ENCODE results near the gene GULP1.

GULP1 gene

GRCh38 chr2:188573453-188573852 lies 281.8 kb downstream of the GULP1 start:
- Mint-ChIP-seq H3K9me3 (no peaks in the 10 kb centered on the region), H3K4me1 (ENCODE audit: low read depth) (no peaks in the 10 kb centered on the region), H3K36me3 (ENCODE audit: low read depth) (no peaks in the 10 kb centered on the region), H3K4me3 (no peak overlapping the region), H3K27me3 (no peaks in the 10 kb centered on the region), H3K27ac (no peak overlapping the region)
- intact Hi-C loops (cut with micrococcal nuclease) = no loop called here

GRCh38 chr2:188576006-188576405 lies 284.3 kb downstream of the GULP1 start:
- Mint-ChIP-seq H3K27ac (no peak overlapping the region), H3K36me3 (ENCODE audit: low read depth) (no peaks in the 10 kb centered on the region), H3K9me3 (no peaks in the 10 kb centered on the region), H3K27me3 (no peaks in the 10 kb centered on the region), H3K4me1 (ENCODE audit: low read depth) (no peaks in the 10 kb centered on the region), H3K4me3 (no peak overlapping the region)
- intact Hi-C loops (cut with micrococcal nuclease) = no loop called here

GRCh38 chr2:188576651-188577050 lies 285.0 kb downstream of the GULP1 start:
- no peaks in the 10 kb centered on the region for H3K9me3 Mint-ChIP-seq

GRCh38 chr2:188577231-188577630 lies 285.6 kb downstream of the GULP1 start:
- Mint-ChIP-seq H3K27me3 (no peaks in the 10 kb centered on the region), H3K9me3 (no peaks in the 10 kb centered on the region), H3K4me3 (no peak overlapping the region), H3K36me3 (ENCODE audit: low read depth) (no peaks in the 10 kb centered on the region), H3K4me1 (ENCODE audit: low read depth) (no peaks in the 10 kb centered on the region), H3K27ac (no peak overlapping the region)
- intact Hi-C loops (cut with micrococcal nuclease) = no loop called here

More at GRCh38 chr2:188576651-188577050, 285.0 kb downstream of the GULP1 start:
- no peaks in the 10 kb centered on the region for H3K36me3 Mint-ChIP-seq (ENCODE audit: low read depth)
- intact Hi-C loops (cut with micrococcal nuclease) = no loop called here
- no peak overlapping the region for H3K27ac Mint-ChIP-seq
- H3K27me3 Mint-ChIP-seq = no peaks in the 10 kb centered on the region
- H3K4me3 Mint-ChIP-seq = no peak overlapping the region
- no peaks in the 10 kb centered on the region for H3K4me1 Mint-ChIP-seq (ENCODE audit: low read depth)

- Mint-ChIP-seq H3K36me3 (ENCODE audit: low read depth) (no peaks in the 10 kb centered on the region), H3K4me1 (ENCODE audit: low read depth) (no peaks in the 10 kb centered on the region), H3K9me3 (no peaks in the 10 kb centered on the region), H3K27ac (no peak overlapping the region), H3K4me3 (no peak overlapping the region), H3K27me3 (no peaks in the 10 kb centered on the region)
- intact Hi-C loops (cut with micrococcal nuclease) = no loop called here
Measured at GRCh38 chr2:188580738-188581137, 289.1 kb downstream of the GULP1 start.

- H3K27ac Mint-ChIP-seq = no peak overlapping the region
- intact Hi-C loops (cut with micrococcal nuclease) = no loop called here
- no peaks in the 10 kb centered on the region for H3K27me3 Mint-ChIP-seq
- H3K36me3 Mint-ChIP-seq (ENCODE audit: low read depth) = no peaks in the 10 kb centered on the region
- no peaks in the 10 kb centered on the region for H3K9me3 Mint-ChIP-seq
- no peaks in the 10 kb centered on the region for H3K4me1 Mint-ChIP-seq (ENCODE audit: low read depth)
- H3K4me3 Mint-ChIP-seq = no peak overlapping the region
Measured at GRCh38 chr2:188582211-188582610, 290.5 kb downstream of the GULP1 start.

- Mint-ChIP-seq H3K36me3 (ENCODE audit: low read depth) (no peaks in the 10 kb centered on the region), H3K4me1 (ENCODE audit: low read depth) (no peaks in the 10 kb centered on the region), H3K4me3 (no peak overlapping the region), H3K27me3 (no peaks in the 10 kb centered on the region), H3K27ac (no peak overlapping the region), H3K9me3 (no peaks in the 10 kb centered on the region)
- intact Hi-C loops (cut with micrococcal nuclease) = no loop called here
Measured at GRCh38 chr2:188588235-188588634, 296.6 kb downstream of the GULP1 start.

GRCh38 chr2:188596054-188596453 lies 304.4 kb downstream of the GULP1 start:
- no peaks in the 10 kb centered on the region for H3K4me1 Mint-ChIP-seq (ENCODE audit: low read depth)
- no peaks in the 10 kb centered on the region for H3K27me3 Mint-ChIP-seq
- no peaks in the 10 kb centered on the region for H3K9me3 Mint-ChIP-seq
- H3K36me3 Mint-ChIP-seq (ENCODE audit: low read depth) = no peaks in the 10 kb centered on the region
- no peak overlapping the region for H3K4me3 Mint-ChIP-seq
- H3K27ac Mint-ChIP-seq = no peak overlapping the region
- intact Hi-C loops (cut with micrococcal nuclease) = no loop called here

GRCh38 chr2:188598551-188598950 lies 306.9 kb downstream of the GULP1 start:
- intact Hi-C loops (cut with micrococcal nuclease) = no loop called here
- Mint-ChIP-seq H3K27ac (no peak overlapping the region), H3K27me3 (no peaks in the 10 kb centered on the region), H3K4me1 (ENCODE audit: low read depth) (no peaks in the 10 kb centered on the region), H3K9me3 (no peaks in the 10 kb centered on the region), H3K36me3 (ENCODE audit: low read depth) (no peaks in the 10 kb centered on the region), H3K4me3 (no peak overlapping the region)

GRCh38 chr2:188599140-188599539 lies 307.5 kb downstream of the GULP1 start:
- no peaks in the 10 kb centered on the region for H3K4me1 Mint-ChIP-seq (ENCODE audit: low read depth)
- intact Hi-C loops (cut with micrococcal nuclease) = no loop called here
- H3K27ac Mint-ChIP-seq = no peak overlapping the region
- peaks cover under 1% of the 10 kb centered on the region for H3K9me3 Mint-ChIP-seq
- no peak overlapping the region for H3K4me3 Mint-ChIP-seq
- H3K36me3 Mint-ChIP-seq (ENCODE audit: low read depth) = no peaks in the 10 kb centered on the region
- no peaks in the 10 kb centered on the region for H3K27me3 Mint-ChIP-seq

- intact Hi-C loops (cut with micrococcal nuclease) = no loop called here
- no peak overlapping the region for H3K27ac Mint-ChIP-seq
- no peaks in the 10 kb centered on the region for H3K27me3 Mint-ChIP-seq
- no peaks in the 10 kb centered on the region for H3K4me1 Mint-ChIP-seq (ENCODE audit: low read depth)
- H3K4me3 Mint-ChIP-seq = no peak overlapping the region
- no peaks in the 10 kb centered on the region for H3K36me3 Mint-ChIP-seq (ENCODE audit: low read depth)
- peaks cover 15% of the 10 kb centered on the region for H3K9me3 Mint-ChIP-seq
Measured at GRCh38 chr2:188600536-188601210, 309.0 kb downstream of the GULP1 start.

GRCh38 chr2:188601391-188601790 lies 309.7 kb downstream of the GULP1 start:
- Mint-ChIP-seq H3K36me3 (ENCODE audit: low read depth) (no peaks in the 10 kb centered on the region), H3K9me3 (peaks cover 21% of the 10 kb centered on the region), H3K4me1 (ENCODE audit: low read depth) (no peaks in the 10 kb centered on the region), H3K27me3 (no peaks in the 10 kb centered on the region), H3K27ac (no peak overlapping the region), H3K4me3 (no peak overlapping the region)
- intact Hi-C loops (cut with micrococcal nuclease) = no loop called here

GRCh38 chr2:188601927-188602326 lies 310.3 kb downstream of the GULP1 start:
- Mint-ChIP-seq H3K4me3 (no peak overlapping the region), H3K4me1 (ENCODE audit: low read depth) (no peaks in the 10 kb centered on the region), H3K9me3 (peaks cover 21% of the 10 kb centered on the region), H3K36me3 (ENCODE audit: low read depth) (no peaks in the 10 kb centered on the region), H3K27me3 (no peaks in the 10 kb centered on the region), H3K27ac (no peak overlapping the region)
- intact Hi-C loops (cut with micrococcal nuclease) = no loop called here

GRCh38 chr2:188604579-188604978 lies 312.9 kb downstream of the GULP1 start:
- no peaks in the 10 kb centered on the region for H3K4me1 Mint-ChIP-seq (ENCODE audit: low read depth)
- intact Hi-C loops (cut with micrococcal nuclease) = no loop called here
- peaks cover 21% of the 10 kb centered on the region for H3K9me3 Mint-ChIP-seq
- no peaks in the 10 kb centered on the region for H3K36me3 Mint-ChIP-seq (ENCODE audit: low read depth)
- H3K4me3 Mint-ChIP-seq = no peak overlapping the region
- no peaks in the 10 kb centered on the region for H3K27me3 Mint-ChIP-seq
- H3K27ac Mint-ChIP-seq = no peak overlapping the region

Data from dendritic cell treated with granulocyte-macrophage colony-stimulating factor and Interleukin-4, amounts not matched to agents 40 ng/mL and 50 ng/mL, for 4 days (primary cell).